Activated CD4-positive, CD25-positive, alpha-beta regulatory T cell (primary cell): ENCODE data around the gene SNTG2.
"Not testable (repeated sequence)": the region's sequence is repeated elsewhere in the genome, so short reads cannot be mapped to it uniquely, and the experiment has no call there.

Source experiments
- DNase-seq, 4 experiments: peaks; one replicate each; lab custom pipeline; 2025; lab: John Stamatoyannopoulos, UW

SNTG2 gene

DNA sequence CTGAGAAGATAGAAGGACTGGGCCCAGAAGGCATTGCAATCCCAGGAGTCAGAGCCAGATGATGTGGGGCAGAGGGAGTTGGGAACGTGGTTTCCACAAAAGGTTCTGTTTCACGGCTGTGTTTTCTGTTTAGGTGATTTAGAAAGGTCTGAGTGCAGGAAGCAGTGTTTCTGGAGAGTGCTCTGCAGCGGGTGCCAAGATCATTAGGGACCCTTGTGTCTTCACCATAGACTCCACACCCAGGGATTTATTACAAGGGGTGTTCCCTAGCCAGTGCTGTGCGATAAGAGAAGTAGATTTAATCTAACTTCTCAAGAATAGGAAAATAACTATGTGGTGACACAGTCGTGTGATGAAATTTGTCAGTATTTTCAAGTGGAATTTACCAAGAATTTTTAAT, 241.5 kb downstream of the SNTG2 start:
- DNase-seq = no peak

GRCh38 chr2:1193801-1194200, 243.2 kb downstream of the SNTG2 start:
- DNase-seq = no peak

DNA sequence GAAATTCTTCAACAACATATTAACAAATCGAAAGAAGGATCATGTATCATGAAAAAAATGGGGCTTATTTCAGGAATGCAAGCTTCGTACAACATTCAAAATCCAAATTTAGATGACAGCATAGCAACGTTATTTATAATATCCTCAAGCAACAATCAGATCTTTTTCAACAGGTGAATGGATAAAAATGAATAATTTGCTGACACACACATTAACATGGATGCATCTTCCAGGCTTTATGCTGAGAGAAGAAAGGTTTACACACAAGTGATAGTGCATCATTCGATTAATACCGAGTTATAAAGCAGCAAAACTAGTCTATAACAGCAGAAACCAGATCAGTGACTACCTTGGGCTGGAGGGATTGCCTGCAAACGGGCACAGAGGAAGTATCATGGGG, 253.1 kb downstream of the SNTG2 start:
- no peak for DNase-seq

GRCh38 chr2:1205853-1206252, 255.2 kb downstream of the SNTG2 start:
- no peak for DNase-seq

DNA sequence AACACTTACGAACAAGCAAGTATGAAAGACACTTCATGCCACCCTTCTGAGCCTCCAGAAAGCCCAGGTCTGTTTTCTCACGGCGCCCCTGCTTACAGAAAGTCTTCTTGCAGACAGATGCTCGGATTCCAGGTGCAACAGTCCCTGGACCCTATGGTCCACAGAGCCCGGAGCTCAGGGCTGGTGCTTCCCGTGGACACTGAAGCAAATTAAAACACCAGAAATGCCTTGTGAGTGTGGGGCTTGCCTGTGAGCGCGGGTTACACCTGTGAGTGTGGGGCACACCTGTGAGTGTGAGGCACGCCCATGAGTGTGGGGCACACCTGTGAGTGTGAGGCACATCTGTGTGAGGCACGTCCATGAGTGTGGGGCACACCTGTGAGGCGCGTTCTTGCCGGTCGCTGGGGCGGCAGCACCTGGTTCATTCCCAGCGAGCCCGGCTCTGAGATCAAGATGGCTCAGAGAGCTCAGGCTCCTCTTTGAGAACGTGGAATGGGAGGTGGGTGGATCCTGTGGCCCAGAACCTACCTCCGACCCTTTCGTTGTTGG, 257.4 kb downstream of the SNTG2 start:
- no peak for DNase-seq

GRCh38 chr2:1208522-1208921, 257.9 kb downstream of the SNTG2 start:
- no peak for DNase-seq

- no peak for DNase-seq
These were observed 258.6 kb downstream of the SNTG2 start for GRCh38 chr2:1209246-1209645.

DNA sequence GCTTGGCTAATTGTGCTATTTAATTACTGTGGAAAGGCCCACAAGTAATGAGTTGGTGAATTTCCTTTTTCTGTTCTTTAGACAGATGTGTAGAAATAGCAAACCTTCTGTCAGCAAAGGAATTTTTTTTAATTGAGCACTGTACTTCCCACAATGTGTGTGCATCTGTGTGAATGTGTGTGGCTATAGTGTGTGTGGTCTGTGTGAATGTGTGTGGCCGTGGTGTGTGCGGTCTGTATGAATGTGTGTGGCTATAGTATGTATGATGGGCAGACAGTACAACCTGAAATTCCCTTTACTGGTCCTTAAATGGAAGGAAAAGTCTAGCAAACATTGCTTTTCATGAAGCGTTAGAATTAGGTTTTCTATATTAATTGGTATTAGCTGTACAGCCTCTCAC, 259.1 kb downstream of the SNTG2 start:
- no peak for DNase-seq

- no peak for DNase-seq
These were observed 259.7 kb downstream of the SNTG2 start for GRCh38 chr2:1210352-1210751.

- no peak for DNase-seq
These were observed 269.4 kb downstream of the SNTG2 start for GRCh38 chr2:1219901-1220573.

- no peak for DNase-seq
These were observed 271.4 kb downstream of the SNTG2 start for GRCh38 chr2:1222056-1222455.

DNA sequence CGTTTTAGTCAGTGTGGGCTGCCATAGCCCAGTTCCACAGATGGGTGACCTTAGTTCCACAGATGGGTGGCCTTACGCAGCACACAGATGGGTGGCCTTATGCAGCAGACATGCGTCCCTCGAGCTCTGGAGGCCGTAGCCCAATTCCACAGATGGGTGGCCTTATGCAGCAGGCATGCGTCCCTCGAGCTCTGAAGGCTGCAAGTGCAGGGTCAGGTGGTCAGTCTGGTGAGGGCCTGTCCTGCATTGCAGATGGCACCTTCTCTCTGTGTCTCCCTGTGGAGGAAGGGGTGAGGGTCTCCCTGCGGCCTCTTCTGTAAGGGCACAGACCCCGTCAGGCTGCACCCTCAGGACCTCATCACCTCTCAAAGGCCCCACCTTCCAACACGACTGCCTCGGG, 273.1 kb downstream of the SNTG2 start:
- no peak for DNase-seq

GRCh38 chr2:1224901-1225300, 274.3 kb downstream of the SNTG2 start:
- no peak for DNase-seq

DNA sequence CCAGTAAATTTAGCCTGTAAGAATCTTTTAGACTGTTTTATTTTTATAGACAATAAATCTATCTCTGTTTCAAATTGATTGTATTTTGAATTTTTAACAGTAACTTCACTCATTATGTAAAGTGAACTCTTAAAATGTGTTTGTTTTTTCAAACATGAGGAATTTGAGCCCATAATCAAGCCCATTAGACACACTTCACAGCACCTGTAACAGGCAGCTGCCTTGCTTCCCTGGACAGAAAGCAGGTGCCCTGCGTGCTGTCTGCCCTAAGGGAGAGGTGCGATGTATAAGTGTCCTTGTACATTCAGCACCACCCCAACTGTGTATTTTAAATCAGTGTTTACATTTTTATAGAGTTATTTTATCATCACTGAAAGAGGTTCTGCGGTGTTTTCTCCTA, 276.1 kb downstream of the SNTG2 start:
- DNase-seq = no peak

GRCh38 chr2:1227274-1227900, 276.7 kb downstream of the SNTG2 start:
- no peak for DNase-seq

DNA sequence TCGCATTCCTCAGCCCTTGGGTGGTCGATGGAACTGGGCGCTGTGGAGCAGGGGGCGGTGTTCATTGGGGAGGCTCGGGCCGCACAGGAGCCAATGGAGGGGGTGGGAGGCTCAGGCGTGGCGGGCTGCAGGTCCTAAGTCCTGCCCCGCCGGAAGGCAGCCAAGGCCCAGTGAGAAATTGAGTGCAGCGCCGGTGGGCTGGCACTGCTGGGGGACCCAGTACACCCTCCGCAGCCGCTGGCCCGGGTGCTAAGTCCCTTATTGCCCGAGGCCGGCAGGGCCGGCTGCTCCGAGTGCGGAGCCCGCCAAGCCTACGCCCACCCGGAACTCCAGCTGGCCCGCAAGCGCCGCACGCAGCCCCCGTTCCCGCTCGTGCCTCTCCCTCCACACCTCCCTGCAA, 278.9 kb downstream of the SNTG2 start:
- DNase-seq = not testable (repeated sequence)

- no peak for DNase-seq
These were observed 279.7 kb downstream of the SNTG2 start for GRCh38 chr2:1230155-1230893.

GRCh38 chr2:1231466-1232063, 280.9 kb downstream of the SNTG2 start:
- no peak for DNase-seq

DNA sequence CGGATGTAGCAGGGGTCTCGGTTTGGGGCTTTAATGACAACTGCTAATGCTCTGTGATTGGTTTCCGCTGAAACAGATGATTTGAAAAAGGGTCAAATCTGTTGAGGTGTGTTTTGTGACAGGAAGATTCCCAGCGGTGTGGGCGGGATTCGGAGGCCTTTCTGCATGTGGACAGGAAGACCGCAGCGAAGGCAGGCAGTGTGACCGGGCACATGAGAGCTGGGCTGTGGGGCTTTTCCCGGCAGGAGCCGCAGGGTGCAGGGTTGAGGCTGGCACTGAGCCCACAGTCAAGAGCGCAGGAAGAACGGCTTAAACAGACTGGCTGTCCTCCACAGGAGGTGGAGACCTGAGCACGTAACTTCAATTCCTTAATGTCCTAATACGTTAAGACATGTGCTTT, 282.6 kb downstream of the SNTG2 start:
- no peak for DNase-seq

GRCh38 chr2:1234731-1235308, 284.2 kb downstream of the SNTG2 start:
- no peak for DNase-seq

- no peak for DNase-seq
These were observed 285.2 kb downstream of the SNTG2 start for GRCh38 chr2:1235806-1236205.

GRCh38 chr2:1236606-1237005, 286.0 kb downstream of the SNTG2 start:
- DNase-seq = no peak
